DOHH2 (cell line): ENCODE data around the gene ZNF541.

Source experiments
- CTCF ChIP-seq: fragments of 200-600 bp; sonication (generic); IDR thresholded peaks from one replicate; pipeline ENCODE4 v1.5.1; 2014; ENCODE audit warnings: antibody characterized with exemption, mild to moderate bottlenecking, low read depth, low read length; ENCODE audit not compliant: poor library complexity, severe bottlenecking
- EZH2phosphoT487 ChIP-seq: fragments of 200-600 bp; sonication (generic); IDR thresholded peaks from 2 replicates; pipeline ENCODE4 v1.6.1; 2017; ENCODE audit warnings: borderline replicate concordance, mild to moderate bottlenecking, antibody characterized with exemption, low read length, moderate library complexity, mixed read lengths

- no peak for TF ChIP-seq CTCF
- no peak for TF ChIP-seq EZH2phosphoT487
Measured at GRCh38 chr19:47608969-47609905, 36.3 kb upstream of the ZNF541 start, which contains the start of gene BICRA.
